Measurements from ENCODE around the gene LAYN. TPM values are rescaled to one million over a fixed set of nuclear protein-coding genes. Genes with fewer than 3 reads are reported as not detected.

The LAYN gene
- total RNA-seq, 1 experiment from 2014 or later, result 0.79 TPM

DNA sequence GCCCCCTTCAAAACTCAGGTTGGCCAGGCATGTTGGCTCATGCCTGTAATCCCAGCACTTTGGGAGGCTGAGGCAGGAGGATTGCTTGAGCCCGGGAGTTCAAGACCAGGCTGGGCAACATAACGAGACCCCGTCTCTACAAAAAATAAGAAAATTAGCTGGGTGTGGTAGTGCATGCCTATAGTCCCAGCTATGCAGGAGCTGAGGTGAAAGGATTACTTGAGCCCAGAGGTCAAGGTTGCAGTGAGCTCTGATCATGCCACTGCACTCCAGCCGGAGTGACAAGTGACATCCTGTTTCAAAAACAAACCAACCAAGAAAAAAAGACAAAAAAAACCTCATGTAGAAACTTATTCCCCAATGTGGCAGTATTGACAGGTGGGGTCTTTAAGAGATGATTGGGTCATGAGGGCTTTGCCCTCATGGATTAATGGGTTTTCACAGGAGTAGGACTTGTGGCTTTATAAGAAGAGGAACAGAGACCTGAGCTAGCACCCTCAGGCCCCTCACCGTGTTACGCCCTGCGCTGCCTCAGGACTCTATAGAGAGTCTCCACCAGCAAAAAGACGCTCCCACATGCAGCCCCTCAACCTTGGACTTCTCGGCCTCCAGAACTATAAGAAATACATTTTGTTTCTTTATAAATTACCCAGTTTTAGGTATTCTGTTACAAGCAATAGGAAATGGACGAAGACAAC is 22.3 kb downstream of the LAYN start:
- H3K9me3 Mint-ChIP-seq (ENCODE audit: unreplicated experiment), result no peaks in the 10 kb centered on the region
- ChIA-PET POLR2A (no interaction called here), CTCF (interaction anchor here (1.2 kb wide), 1 partner anchor 289 kb away, joined by 4 read pairs; no protein-coding TSS in a partner anchor)
- no peaks in the 10 kb centered on the region for H3K27me3 ChIP-seq (replicated peaks; ENCODE audit: control insufficient read depth, insufficient read depth, low read length)
- H3K27ac Mint-ChIP-seq (ENCODE audit: unreplicated experiment), result no peak overlapping the region
- H3K4me3 ChIP-seq (ENCODE audit: low read depth, low read length), result no peak overlapping the region
- H3K4me1 ChIP-seq, result no peaks in the 10 kb centered on the region
- H3K4me3 Mint-ChIP-seq (ENCODE audit: unreplicated experiment), result no peak overlapping the region
- H3K36me3 Mint-ChIP-seq (ENCODE audit: insufficient read depth, unreplicated experiment), result no peaks in the 10 kb centered on the region
- no peaks in the 10 kb centered on the region for H3K36me3 ChIP-seq (ENCODE audit: control insufficient read depth, insufficient read depth, low read length)
- TF ChIP-seq CTCF (IDR thresholded peaks at IDR 0.05; ENCODE audit: insufficient read depth in 1 of 2, low read depth in 1 of 2, low read length in 1 of 2, severe bottlenecking in 1 of 2, unreplicated experiment in 1 of 2), result no peak
- intact Hi-C loops (cut with micrococcal nuclease; ENCODE audit: unreplicated experiment), result no loop called here
- DNase-seq, result no peak
- no peaks in the 10 kb centered on the region for H3K9me3 ChIP-seq
- H3K4me1 Mint-ChIP-seq (ENCODE audit: low read depth, unreplicated experiment), result peaks cover 7% of the 10 kb centered on the region
- no peaks in the 10 kb centered on the region for H3K27me3 Mint-ChIP-seq (ENCODE audit: insufficient read depth, unreplicated experiment)
- no TSS peak for BruUV-seq (replicated peaks)

GRCh38 chr11:111565114-111565720 is 24.7 kb downstream of the LAYN start:
- no peaks in the 10 kb centered on the region for H3K9me3 Mint-ChIP-seq (ENCODE audit: unreplicated experiment)
- TF ChIP-seq CTCF (IDR thresholded peaks at IDR 0.05; ENCODE audit: insufficient read depth in 1 of 2, low read depth in 1 of 2, low read length in 1 of 2, severe bottlenecking in 1 of 2, unreplicated experiment in 1 of 2), result peak; percentile 93 to 98
- Histone ChIP-seq H3K4me3 (ENCODE audit: low read depth, low read length) (no peak overlapping the region), H3K36me3 (ENCODE audit: control insufficient read depth, insufficient read depth, low read length) (no peaks in the 10 kb centered on the region), H3K4me1 (no peaks in the 10 kb centered on the region), H3K27me3 (replicated peaks; ENCODE audit: control insufficient read depth, insufficient read depth, low read length) (no peaks in the 10 kb centered on the region), H3K9me3 (no peaks in the 10 kb centered on the region)
- no peak overlapping the region for H3K4me3 Mint-ChIP-seq (ENCODE audit: unreplicated experiment)
- CTCF ChIA-PET, result interaction anchor here (0.7 kb wide), 1 partner anchor 346 kb away, joined by 3 read pairs; no protein-coding TSS in a partner anchor
- BruUV-seq (replicated peaks), result no TSS peak
- no peak overlapping the region for H3K27ac Mint-ChIP-seq (ENCODE audit: unreplicated experiment)
- POLR2A ChIA-PET, result no interaction called here
- no peaks in the 10 kb centered on the region for H3K36me3 Mint-ChIP-seq (ENCODE audit: insufficient read depth, unreplicated experiment)
- H3K27me3 Mint-ChIP-seq (ENCODE audit: insufficient read depth, unreplicated experiment), result no peaks in the 10 kb centered on the region
- intact Hi-C loops (cut with micrococcal nuclease; ENCODE audit: unreplicated experiment), result loop anchor here (1.0 to 2.0 kb wide), 6 partner anchors 21 to 276 kb away; no protein-coding TSS in a partner anchor
- H3K4me1 Mint-ChIP-seq (ENCODE audit: low read depth, unreplicated experiment), result peaks cover 7% of the 10 kb centered on the region
- DNase-seq, result peak; percentile 73 to 86

DNA sequence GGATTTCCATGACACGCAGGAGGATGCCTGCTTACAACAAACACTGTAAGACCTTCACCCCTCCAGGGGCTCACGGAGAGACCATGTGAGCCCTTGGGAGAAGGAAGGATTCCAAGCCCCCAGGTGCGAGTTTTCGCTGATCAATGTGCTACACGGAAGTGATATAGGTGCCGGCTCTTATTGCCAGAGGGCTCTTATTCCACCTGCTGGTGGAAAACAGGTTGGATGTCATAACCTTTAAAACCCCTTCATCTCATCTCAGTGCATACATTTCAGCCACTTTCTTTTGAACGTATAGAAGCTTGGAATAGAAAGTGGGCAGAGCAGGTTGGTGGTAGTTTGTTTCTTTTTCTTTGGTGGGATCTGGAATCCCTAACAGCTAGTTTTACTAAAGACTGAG is 25.8 kb downstream of the LAYN start:
- H3K4me3 Mint-ChIP-seq (ENCODE audit: unreplicated experiment), result no peak overlapping the region
- Histone ChIP-seq H3K4me3 (ENCODE audit: low read depth, low read length) (no peak overlapping the region), H3K4me1 (peaks cover 3% of the 10 kb centered on the region), H3K36me3 (ENCODE audit: control insufficient read depth, insufficient read depth, low read length) (no peaks in the 10 kb centered on the region), H3K9me3 (no peaks in the 10 kb centered on the region), H3K27me3 (replicated peaks; ENCODE audit: control insufficient read depth, insufficient read depth, low read length) (no peaks in the 10 kb centered on the region)
- DNase-seq, result no peak
- H3K27ac Mint-ChIP-seq (ENCODE audit: unreplicated experiment), result no peak overlapping the region
- intact Hi-C loops (cut with micrococcal nuclease; ENCODE audit: unreplicated experiment), result no loop called here
- H3K27me3 Mint-ChIP-seq (ENCODE audit: insufficient read depth, unreplicated experiment), result no peaks in the 10 kb centered on the region
- ChIA-PET CTCF (no interaction called here), POLR2A (no interaction called here)
- H3K9me3 Mint-ChIP-seq (ENCODE audit: unreplicated experiment), result no peaks in the 10 kb centered on the region
- no TSS peak for BruUV-seq (replicated peaks)
- TF ChIP-seq CTCF (IDR thresholded peaks at IDR 0.05; ENCODE audit: insufficient read depth in 1 of 2, low read depth in 1 of 2, low read length in 1 of 2, severe bottlenecking in 1 of 2, unreplicated experiment in 1 of 2), result peak in 1 of 2 experiments; percentile 23
- H3K36me3 Mint-ChIP-seq (ENCODE audit: insufficient read depth, unreplicated experiment), result no peaks in the 10 kb centered on the region
- peaks cover 12% of the 10 kb centered on the region for H3K4me1 Mint-ChIP-seq (ENCODE audit: low read depth, unreplicated experiment)

Data from Caco-2 (cell line).